Peyer's patch (tissue), 4 donors: Measurements from ENCODE around the gene TTLL10.

Experiments
- CTCF ChIP-seq, 6 experiments: fragments of 450-650 bp in 4 of 6; fragments of 200-600 bp in 2 of 6; sonication (generic) in 1 of 6; IDR thresholded peaks; one replicate each; pipeline ENCODE4 v1.5.1; 2017 to 2019; ENCODE audit warnings: antibody characterized with exemption in 6 of 6, mild to moderate bottlenecking in 3 of 6, moderate library complexity in 1 of 6
- POLR2A ChIP-seq, 2 donors: fragments of 450-650 bp; IDR thresholded peaks; one replicate each; pipeline ENCODE4 v1.5.1; 2017; ENCODE audit warnings: antibody characterized with exemption in 2 of 2, mild to moderate bottlenecking in 2 of 2, moderate library complexity in 2 of 2

- TF ChIP-seq CTCF (IDR thresholded peaks at IDR 0.05) (no peak), POLR2A (IDR thresholded peaks at IDR 0.05) (no peak)
These were observed 67.3 kb downstream of the TTLL10 start for GRCh38 chr1:1240822-1241587.
